HL-60 (cell line): Measurements from ENCODE around the gene APBA2.

Experiments
- CTCF ChIP-seq: IDR thresholded peaks from one replicate; pipeline ENCODE4 v1.5.1; 2011; ENCODE audit warnings: low read length, control low read depth, inconsistent platforms; ENCODE audit not compliant: insufficient read depth
- SPI1 ChIP-seq: IDR thresholded peaks from 2 replicates; pipeline ENCODE4 v1.6.1; 2012; ENCODE audit warnings: low read depth, mild to moderate bottlenecking, borderline replicate concordance

DNA sequence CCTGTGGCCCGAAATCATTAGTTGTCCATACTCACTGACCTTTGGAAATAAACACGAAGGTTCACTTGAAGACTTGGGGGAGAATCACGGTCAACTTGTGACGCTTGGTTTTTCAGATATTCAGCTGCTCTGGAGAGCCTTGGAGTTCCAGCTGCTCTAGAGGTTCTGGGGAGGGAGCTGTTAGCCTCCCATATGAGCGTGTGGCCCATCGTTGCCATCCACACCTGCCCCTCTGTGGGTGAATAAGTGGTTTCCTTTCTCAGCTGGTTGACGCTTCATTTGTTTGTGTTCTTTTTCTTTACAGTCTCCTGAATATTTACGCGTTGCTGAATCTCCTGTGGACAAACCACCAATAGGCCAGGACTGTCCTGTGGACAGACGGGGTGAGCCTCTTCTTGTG is 35.6 kb downstream of the APBA2 start:
- TF ChIP-seq CTCF (no peak), SPI1 (no peak)
